Mammary epithelial cell (primary cell): ENCODE results near the gene NPR3.

Experiments used
- EZH2 ChIP-seq: IDR thresholded peaks from 2 replicates; pipeline ENCODE4 v1.6.1; 2012; ENCODE audit warnings: low read length, inconsistent platforms, borderline replicate concordance
- TF ChIP-seq, protein P1 (sequence below), 2 donors: IDR thresholded peaks in 1 of 2; conservative IDR thresholded peaks in 1 of 2; 2 replicates each; pipeline ENCODE4 v1.5.1; 2011 to 2012; ENCODE audit warnings: inconsistent platforms in 2 of 2, low read length in 2 of 2, mild to moderate bottlenecking in 2 of 2, control low read depth in 1 of 2, low read depth in 1 of 2; ENCODE audit not compliant: insufficient read depth in 1 of 2; ENCODE audit errors: extremely low read depth in 1 of 2

DNA sequence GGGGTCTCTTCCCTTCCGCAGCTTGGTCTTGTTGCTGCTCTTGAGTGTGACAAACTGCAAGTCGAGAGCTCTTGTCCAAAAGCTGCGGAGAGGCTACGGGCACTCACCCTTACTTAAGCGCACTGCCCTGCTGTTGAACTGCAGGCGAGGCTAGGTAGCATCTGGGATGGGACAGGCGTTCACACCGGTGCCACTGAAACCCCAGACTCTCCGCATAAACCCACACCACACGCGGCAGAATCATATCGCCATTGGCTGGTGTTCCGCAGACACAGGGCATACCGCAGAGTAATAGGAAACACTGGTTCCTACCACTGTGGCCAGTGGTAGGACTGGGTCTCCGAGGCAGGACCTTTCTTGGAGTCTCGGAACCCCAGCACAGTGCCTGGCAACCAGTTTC is 2.2 kb upstream of the NPR3 start:
- TF ChIP-seq, protein P1, sequence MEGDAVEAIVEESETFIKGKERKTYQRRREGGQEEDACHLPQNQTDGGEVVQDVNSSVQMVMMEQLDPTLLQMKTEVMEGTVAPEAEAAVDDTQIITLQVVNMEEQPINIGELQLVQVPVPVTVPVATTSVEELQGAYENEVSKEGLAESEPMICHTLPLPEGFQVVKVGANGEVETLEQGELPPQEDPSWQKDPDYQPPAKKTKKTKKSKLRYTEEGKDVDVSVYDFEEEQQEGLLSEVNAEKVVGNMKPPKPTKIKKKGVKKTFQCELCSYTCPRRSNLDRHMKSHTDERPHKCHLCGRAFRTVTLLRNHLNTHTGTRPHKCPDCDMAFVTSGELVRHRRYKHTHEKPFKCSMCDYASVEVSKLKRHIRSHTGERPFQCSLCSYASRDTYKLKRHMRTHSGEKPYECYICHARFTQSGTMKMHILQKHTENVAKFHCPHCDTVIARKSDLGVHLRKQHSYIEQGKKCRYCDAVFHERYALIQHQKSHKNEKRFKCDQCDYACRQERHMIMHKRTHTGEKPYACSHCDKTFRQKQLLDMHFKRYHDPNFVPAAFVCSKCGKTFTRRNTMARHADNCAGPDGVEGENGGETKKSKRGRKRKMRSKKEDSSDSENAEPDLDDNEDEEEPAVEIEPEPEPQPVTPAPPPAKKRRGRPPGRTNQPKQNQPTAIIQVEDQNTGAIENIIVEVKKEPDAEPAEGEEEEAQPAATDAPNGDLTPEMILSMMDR (conservative IDR thresholded peaks at IDR 0.05 in 1 of 2, IDR thresholded peaks at IDR 0.05 in 1 of 2; ENCODE audit: extremely low read depth in 1 of 2, insufficient read depth in 1 of 2, low read depth in 1 of 2, low read length in 2 of 2): no peak
- TF ChIP-seq EZH2: no peak
